Body of pancreas (tissue), 4 donors: ENCODE results near the gene PDE7B.

Source experiments
- CTCF ChIP-seq, 7 experiments: fragments of 450-650 bp in 4 of 7; fragments of 200-600 bp in 3 of 7; sonication (generic) in 3 of 7; IDR thresholded peaks; one replicate each; pipeline ENCODE4 v1.5.1; 2016 to 2019; ENCODE audit warnings: antibody characterized with exemption in 7 of 7
- POLR2A ChIP-seq, 3 donors: fragments of 450-650 bp; IDR thresholded peaks; one replicate each; pipeline ENCODE4 v1.6.1; 2016; ENCODE audit warnings: antibody characterized with exemption in 3 of 3, mild to moderate bottlenecking in 2 of 3

- no peak for TF ChIP-seq CTCF (IDR thresholded peaks at IDR 0.05)
- no peak for TF ChIP-seq POLR2A (IDR thresholded peaks at IDR 0.05)
Measured at GRCh38 chr6:135801755-135802465, 49.6 kb upstream of the PDE7B start.
